K562 (cell line): ENCODE measurements around the gene AP5Z1.

Experiments
- TEAD1 ChIP-seq, 2 experiments: fragments of 450-650 bp in 1 of 2; sonication (generic) in 1 of 2; formaldehyde crosslinking; IDR thresholded peaks; 2 replicates each; pipeline versions ENCODE4 v1.4.0 to v1.8.0; 2020 to 2022; ENCODE audit warnings: mild to moderate bottlenecking in 2 of 2, missing genetic modification reagents in 1 of 2
- TEAD2 ChIP-seq: fragments of 450-650 bp; IDR thresholded peaks from 2 replicates; pipeline ENCODE4 v1.6.1; 2016; ENCODE audit warnings: missing genetic modification characterization, control low read depth, missing compliant biosample characterization
- TF ChIP-seq, protein P1 (sequence below), 3 experiments: IDR thresholded peaks in 2 of 3; conservative IDR thresholded peaks in 1 of 3; 2 replicates each; pipeline ENCODE4 v1.5.1; 2011 to 2012; ENCODE audit warnings: low read length in 3 of 3, mild to moderate bottlenecking in 3 of 3, control low read depth in 2 of 3, improper control_type of control experiment in 1 of 3, inconsistent platforms in 1 of 3, low read depth in 1 of 3, mixed read lengths in 1 of 3, moderate library complexity in 1 of 3; ENCODE audit not compliant: insufficient read depth in 2 of 3
- TF ChIP-seq, protein P2 (sequence below): fragments of 250-450 bp; sonication (Bioruptor Pico); IDR thresholded peaks from 2 replicates; pipeline ENCODE4 v1.5.0; 2022; ENCODE audit warnings: mild to moderate bottlenecking

DNA sequence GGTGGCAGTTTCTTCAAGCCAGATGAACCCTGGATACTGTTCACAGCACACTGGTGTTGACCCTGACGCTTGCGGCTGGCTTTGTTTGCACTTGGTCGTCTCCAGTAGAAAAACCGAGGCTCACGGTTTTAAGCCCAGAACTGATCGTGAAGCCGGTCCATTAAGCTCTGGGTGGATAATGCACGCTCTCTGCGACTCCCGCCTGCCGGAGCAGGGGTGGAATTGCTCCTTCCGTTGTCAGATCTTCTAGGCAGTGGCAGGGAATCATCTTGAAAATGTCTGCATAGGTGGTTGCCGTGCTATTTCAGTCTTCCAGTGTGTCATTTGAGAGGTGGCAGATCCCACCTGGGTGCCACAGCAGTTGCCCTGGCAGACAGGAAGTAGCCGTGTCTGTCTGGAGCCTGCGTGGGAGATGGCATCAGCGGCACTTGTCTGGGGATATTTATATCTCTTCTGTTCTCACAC, 35.9 kb upstream of the AP5Z1 start:
- TF ChIP-seq TEAD1 (CRISPR knock-in tag; IDR thresholded peaks at IDR 0.05), result no peak
- TF ChIP-seq, protein P1, sequence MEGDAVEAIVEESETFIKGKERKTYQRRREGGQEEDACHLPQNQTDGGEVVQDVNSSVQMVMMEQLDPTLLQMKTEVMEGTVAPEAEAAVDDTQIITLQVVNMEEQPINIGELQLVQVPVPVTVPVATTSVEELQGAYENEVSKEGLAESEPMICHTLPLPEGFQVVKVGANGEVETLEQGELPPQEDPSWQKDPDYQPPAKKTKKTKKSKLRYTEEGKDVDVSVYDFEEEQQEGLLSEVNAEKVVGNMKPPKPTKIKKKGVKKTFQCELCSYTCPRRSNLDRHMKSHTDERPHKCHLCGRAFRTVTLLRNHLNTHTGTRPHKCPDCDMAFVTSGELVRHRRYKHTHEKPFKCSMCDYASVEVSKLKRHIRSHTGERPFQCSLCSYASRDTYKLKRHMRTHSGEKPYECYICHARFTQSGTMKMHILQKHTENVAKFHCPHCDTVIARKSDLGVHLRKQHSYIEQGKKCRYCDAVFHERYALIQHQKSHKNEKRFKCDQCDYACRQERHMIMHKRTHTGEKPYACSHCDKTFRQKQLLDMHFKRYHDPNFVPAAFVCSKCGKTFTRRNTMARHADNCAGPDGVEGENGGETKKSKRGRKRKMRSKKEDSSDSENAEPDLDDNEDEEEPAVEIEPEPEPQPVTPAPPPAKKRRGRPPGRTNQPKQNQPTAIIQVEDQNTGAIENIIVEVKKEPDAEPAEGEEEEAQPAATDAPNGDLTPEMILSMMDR (IDR thresholded peaks at IDR 0.05 in 2 of 3, conservative IDR thresholded peaks at IDR 0.05 in 1 of 3; ENCODE audit: insufficient read depth in 2 of 3, low read depth in 1 of 3, low read length in 3 of 3), result peak; percentile 55 to 66 (median 56)
- TF ChIP-seq, protein P2, sequence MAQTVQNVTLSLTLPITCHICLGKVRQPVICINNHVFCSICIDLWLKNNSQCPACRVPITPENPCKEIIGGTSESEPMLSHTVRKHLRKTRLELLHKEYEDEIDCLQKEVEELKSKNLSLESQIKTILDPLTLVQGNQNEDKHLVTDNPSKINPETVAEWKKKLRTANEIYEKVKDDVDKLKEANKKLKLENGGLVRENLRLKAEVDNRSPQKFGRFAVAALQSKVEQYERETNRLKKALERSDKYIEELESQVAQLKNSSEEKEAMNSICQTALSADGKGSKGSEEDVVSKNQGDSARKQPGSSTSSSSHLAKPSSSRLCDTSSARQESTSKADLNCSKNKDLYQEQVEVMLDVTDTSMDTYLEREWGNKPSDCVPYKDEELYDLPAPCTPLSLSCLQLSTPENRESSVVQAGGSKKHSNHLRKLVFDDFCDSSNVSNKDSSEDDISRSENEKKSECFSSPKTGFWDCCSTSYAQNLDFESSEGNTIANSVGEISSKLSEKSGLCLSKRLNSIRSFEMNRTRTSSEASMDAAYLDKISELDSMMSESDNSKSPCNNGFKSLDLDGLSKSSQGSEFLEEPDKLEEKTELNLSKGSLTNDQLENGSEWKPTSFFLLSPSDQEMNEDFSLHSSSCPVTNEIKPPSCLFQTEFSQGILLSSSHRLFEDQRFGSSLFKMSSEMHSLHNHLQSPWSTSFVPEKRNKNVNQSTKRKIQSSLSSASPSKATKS (CRISPR knock-in tag), result no peak
- TF ChIP-seq TEAD2 (tag), result no peak
